Upper lobe of left lung (tissue), 6 donors: ENCODE results near the gene FAM47E. TPM values are rescaled to one million over a fixed set of nuclear protein-coding genes. Genes with fewer than 3 reads are reported as not detected.
A peak's percentile ranks its signal among the peaks of the same experiment; 100 is the strongest.

ENCODE experiments used
- ATAC-seq, 2 donors: fragments of 200-7000 bp; cut with Tn5 transposase; one replicate each; pipeline ENCODE4 v1.9.1; 2022; ENCODE audit warnings: mild to moderate bottlenecking in 2 of 2, moderate library complexity in 2 of 2; ENCODE audit not compliant: low FRiP score in 2 of 2
- DNase-seq, 2 donors: peaks; one replicate each; pipeline ENCODE4 v3.0.0-alpha.2; 2019 to 2020
- H3K27ac ChIP-seq, 4 donors: fragments of 200-600 bp; sonication (generic); one replicate each; pipeline ENCODE4 v1.5.1; 2016 to 2019
- H3K27me3 ChIP-seq, 4 donors: fragments of 200-600 bp; sonication (generic); one replicate each; pipeline ENCODE4 v1.5.1; 2017 to 2019
- H3K36me3 ChIP-seq, 4 donors: fragments of 200-600 bp; sonication (generic); one replicate each; pipeline ENCODE4 v1.5.1; 2016 to 2019
- H3K4me1 ChIP-seq, 4 donors: fragments of 200-600 bp; sonication (generic); one replicate each; pipeline ENCODE4 v1.5.1; 2018 to 2019
- H3K4me3 ChIP-seq, 4 donors: fragments of 200-600 bp; sonication (generic); one replicate each; pipeline ENCODE4 v1.5.1; 2017 to 2019; ENCODE audit warnings: mild to moderate bottlenecking in 2 of 4, moderate library complexity in 1 of 4
- H3K9me3 ChIP-seq, 4 donors: fragments of 200-600 bp; sonication (generic); one replicate each; pipeline ENCODE4 v1.5.1; 2018 to 2019
- CTCF ChIP-seq, 6 experiments: fragments of 450-650 bp in 4 of 6; fragments of 200-600 bp in 2 of 6; sonication (generic) in 2 of 6; IDR thresholded peaks; one replicate each; pipeline ENCODE4 v1.5.1; 2016 to 2019; ENCODE audit warnings: antibody characterized with exemption in 6 of 6
- EP300 ChIP-seq, 4 donors: sonication (generic); formaldehyde crosslinking; IDR thresholded peaks; one replicate each; pipeline ENCODE4 v1.5.1; 2017; ENCODE audit warnings: antibody characterized with exemption in 4 of 4, control low read depth in 2 of 4
- POLR2A ChIP-seq, 4 donors: fragments of 450-650 bp; IDR thresholded peaks; one replicate each; pipeline ENCODE4 v1.5.1; 2016 to 2017; ENCODE audit warnings: antibody characterized with exemption in 4 of 4, mild to moderate bottlenecking in 2 of 4
- POLR2AphosphoS5 ChIP-seq, 2 donors: sonication (generic); formaldehyde crosslinking; IDR thresholded peaks; one replicate each; pipeline ENCODE4 v1.5.1; 2017; ENCODE audit warnings: antibody characterized with exemption in 2 of 2
- WGBS, 2 donors: methylation state at CpG; one replicate each; pipeline ENCODE4 v1.1.5; 2017 to 2018; 5-methylcytosine and 5-hydroxymethylcytosine counted together
- total RNA-seq, 6 donors: library from RNA; depleted of rRNA in 4 of 6; stranded (reverse); fragments of >200 nt in 4 of 6; gene quantifications; one replicate each; pipeline versions ENCODE4 v1.1.0 to v1.2.1, GENCODE V29; 2016 to 2021
- donor health status: DM: no; HTN: no; CAD: no; lungs with moderate emphysema.
- donor health status: DM: no; HTN: yes; CAD: no; lungs with severe emphysema.

Gene FAM47E
- total RNA-seq, 6 donors from 2014 or later, result 4.0 to 17.5 (median 6.5) TPM

DNA sequence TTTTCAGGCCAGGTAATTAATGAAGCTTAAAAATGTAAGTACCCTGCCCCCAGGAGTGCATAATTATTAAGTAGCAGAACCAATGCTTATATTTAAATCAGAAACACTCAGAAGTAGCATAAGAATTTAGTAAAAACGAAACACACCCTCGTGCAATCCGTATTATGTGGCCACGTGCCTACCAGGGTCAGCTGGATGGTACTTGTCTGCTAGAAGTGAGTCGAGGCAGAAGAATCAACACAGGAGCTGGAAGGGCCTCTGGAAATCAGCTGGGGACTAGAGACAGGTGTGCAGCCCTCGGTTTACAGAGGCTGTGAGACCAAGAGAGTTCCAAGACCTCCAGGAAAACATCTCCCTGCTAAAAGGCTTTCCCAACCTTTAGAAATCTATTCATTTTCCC lies 559 bp upstream of the FAM47E start:
- DNase-seq (peak in 1 of 2 donors; percentile 56), ATAC-seq (peak in 1 of 2 donors; percentile 33)
- peak overlapping the region in 3 of 4 donors; percentile 55 to 69 (median 57) for H3K27ac ChIP-seq
- 9 to 12% methylated on average over 6 of the region's 6 CpGs for WGBS, 2 donors
- no peaks in the 10 kb centered on the region for H3K9me3 ChIP-seq
- no peaks in the 10 kb centered on the region for H3K27me3 ChIP-seq
- TF ChIP-seq CTCF (IDR thresholded peaks at IDR 0.05), result no peak
- TF ChIP-seq POLR2A (IDR thresholded peaks at IDR 0.05), result no peak
- no peak for TF ChIP-seq POLR2AphosphoS5 (IDR thresholded peaks at IDR 0.05)
- TF ChIP-seq EP300 (IDR thresholded peaks at IDR 0.05), result no peak
- no peaks in the 10 kb centered on the region for H3K36me3 ChIP-seq
- peaks cover 7 to 19% (median 11%) of the 10 kb centered on the region in 4 donors for H3K4me1 ChIP-seq
- peak overlapping the region; percentile 51 to 67 (median 58) for H3K4me3 ChIP-seq

DNA sequence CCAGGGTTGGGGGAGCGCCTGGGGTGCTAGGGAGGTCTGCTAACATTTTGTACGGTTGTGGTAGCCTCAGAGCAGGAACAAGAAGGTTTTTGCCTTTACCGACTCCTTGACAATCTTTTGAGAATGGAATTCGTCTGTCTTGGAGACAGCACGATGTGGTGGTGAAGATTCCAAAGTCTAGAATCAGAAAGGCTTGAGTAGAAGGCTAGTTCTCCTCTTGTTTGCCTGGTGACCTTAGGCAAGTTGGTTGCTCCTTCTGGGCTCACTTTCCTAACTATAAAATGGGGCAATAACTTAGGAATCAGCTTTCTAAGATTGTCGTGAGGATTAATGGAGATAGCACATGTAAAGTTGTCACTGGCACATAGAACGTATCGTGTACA lies 741 bp downstream of the FAM47E start:
- Histone ChIP-seq H3K9me3 (no peaks in the 10 kb centered on the region), H3K4me3 (peak overlapping the region in 3 of 4 donors; percentile 52 to 67 (median 65)), H3K27ac (peak overlapping the region in 3 of 4 donors; percentile 37 to 69 (median 55)), H3K27me3 (no peaks in the 10 kb centered on the region), H3K36me3 (no peaks in the 10 kb centered on the region), H3K4me1 (peaks cover 7 to 19% (median 11%) of the 10 kb centered on the region in 4 donors)
- no peak for ATAC-seq
- WGBS, 2 donors, result 86 to 95% methylated on average over 6 to 8 of the region's 8 CpGs
- no peak for DNase-seq
- TF ChIP-seq POLR2AphosphoS5 (IDR thresholded peaks at IDR 0.05) (no peak), CTCF (IDR thresholded peaks at IDR 0.05) (no peak), EP300 (IDR thresholded peaks at IDR 0.05) (no peak), POLR2A (IDR thresholded peaks at IDR 0.05) (no peak)

- Histone ChIP-seq H3K4me3 (no peak overlapping the region), H3K36me3 (no peaks in the 10 kb centered on the region), H3K27ac (no peak overlapping the region), H3K9me3 (no peaks in the 10 kb centered on the region), H3K27me3 (no peaks in the 10 kb centered on the region), H3K4me1 (peaks cover 7 to 19% (median 11%) of the 10 kb centered on the region in 4 donors)
- no peak for ATAC-seq
- 59 to 77% methylated on average over 6 of the region's 6 CpGs for WGBS, 2 donors
- peak in 1 of 2 donors; percentile 48 for DNase-seq
- TF ChIP-seq POLR2AphosphoS5 (IDR thresholded peaks at IDR 0.05) (no peak), EP300 (IDR thresholded peaks at IDR 0.05) (no peak), POLR2A (IDR thresholded peaks at IDR 0.05) (no peak), CTCF (IDR thresholded peaks at IDR 0.05) (no peak)
Observed at GRCh38 chr4:76253511-76253910, 2.0 kb downstream of the FAM47E start.

GRCh38 chr4:76256032-76256431 lies 4.5 kb downstream of the FAM47E start:
- whole genome bisulfite sequencing, 2 donors, result 80 to 90% methylated on average over 6 of the region's 6 CpGs
- TF ChIP-seq EP300 (IDR thresholded peaks at IDR 0.05) (no peak), CTCF (IDR thresholded peaks at IDR 0.05) (no peak), POLR2AphosphoS5 (IDR thresholded peaks at IDR 0.05) (no peak), POLR2A (IDR thresholded peaks at IDR 0.05) (no peak)
- DNase-seq (no peak), ATAC-seq (no peak)
- Histone ChIP-seq H3K27me3 (no peaks in the 10 kb centered on the region), H3K9me3 (no peaks in the 10 kb centered on the region), H3K4me1 (peaks cover 4 to 13% (median 8%) of the 10 kb centered on the region in 4 donors), H3K36me3 (no peaks in the 10 kb centered on the region), H3K27ac (no peak overlapping the region), H3K4me3 (no peak overlapping the region)

GRCh38 chr4:76256968-76257367 lies 5.4 kb downstream of the FAM47E start:
- Histone ChIP-seq H3K36me3 (no peaks in the 10 kb centered on the region), H3K27ac (no peak overlapping the region), H3K27me3 (no peaks in the 10 kb centered on the region), H3K9me3 (no peaks in the 10 kb centered on the region), H3K4me1 (peaks cover 0 to 4% (median 2%) of the 10 kb centered on the region in 4 donors), H3K4me3 (no peak overlapping the region)
- DNase-seq (no peak), ATAC-seq (no peak)
- WGBS, 2 donors, result 75 to 88% methylated on average over 1 of the region's 1 CpG
- TF ChIP-seq POLR2A (IDR thresholded peaks at IDR 0.05) (no peak), POLR2AphosphoS5 (IDR thresholded peaks at IDR 0.05) (no peak), CTCF (IDR thresholded peaks at IDR 0.05) (no peak), EP300 (IDR thresholded peaks at IDR 0.05) (no peak)
